HL-60/S4 treated with phorbol 12-myristate 13-acetate at 8.2 ng/mL for 4 days and 3 days (cell line): ENCODE measurements around the gene ACTN4.

Experiments used
- in situ Hi-C: fragments of 300-500 bp; cut with MboI; formaldehyde crosslinking; loops from 2 replicates; pipeline ENCODE4 v1.15.0; 2022; ENCODE audit warnings: low sequenced_read_pairs

Gene ACTN4

GRCh38 chr19:38721979-38722773, 74.7 kb downstream of the ACTN4 start:
- in situ Hi-C loops = no loop called here

GRCh38 chr19:38722947-38723605, 75.6 kb downstream of the ACTN4 start:
- in situ Hi-C loops = no loop called here

- in situ Hi-C loops = no loop called here
These were observed 76.1 kb downstream of the ACTN4 start for GRCh38 chr19:38723606-38723965.

GRCh38 chr19:38723990-38724854, 76.8 kb downstream of the ACTN4 start:
- in situ Hi-C loops = no loop called here

GRCh38 chr19:38725469-38726283, 78.2 kb downstream of the ACTN4 start:
- in situ Hi-C loops = no loop called here

GRCh38 chr19:38726284-38726673, 78.8 kb downstream of the ACTN4 start:
- in situ Hi-C loops = no loop called here

- in situ Hi-C loops = no loop called here
These were observed 79.4 kb downstream of the ACTN4 start for GRCh38 chr19:38726761-38727301.

GRCh38 chr19:38727306-38727867, 79.9 kb downstream of the ACTN4 start:
- in situ Hi-C loops = no loop called here

- in situ Hi-C loops = no loop called here
These were observed 80.6 kb downstream of the ACTN4 start for GRCh38 chr19:38727868-38728660.

GRCh38 chr19:38728752-38729541, 81.5 kb downstream of the ACTN4 start:
- in situ Hi-C loops = no loop called here

GRCh38 chr19:38729653-38730469, 82.4 kb downstream of the ACTN4 start:
- in situ Hi-C loops = no loop called here

GRCh38 chr19:38730470-38730730, 83.0 kb downstream of the ACTN4 start:
- in situ Hi-C loops = no loop called here

GRCh38 chr19:38730731-38731589, 83.5 kb downstream of the ACTN4 start:
- in situ Hi-C loops = no loop called here

- in situ Hi-C loops = no loop called here
These were observed 84.3 kb downstream of the ACTN4 start for GRCh38 chr19:38731654-38732301.

- in situ Hi-C loops = no loop called here
These were observed 85.7 kb downstream of the ACTN4 start for GRCh38 chr19:38733241-38733492.

- in situ Hi-C loops = no loop called here
These were observed 86.2 kb downstream of the ACTN4 start for GRCh38 chr19:38733493-38734175.

- in situ Hi-C loops = no loop called here
These were observed 86.7 kb downstream of the ACTN4 start for GRCh38 chr19:38734176-38734425.
